Measurements from ENCODE around the gene CUEDC1.

- TF ChIP-seq EZH2 (IDR thresholded peaks at IDR 0.05) = no peak
- TF ChIP-seq POLR2AphosphoS5 (IDR thresholded peaks at IDR 0.05; ENCODE audit: borderline replicate concordance, low read depth, low read length) = no peak
Measured at GRCh38 chr17:57890857-57891232, 64.4 kb downstream of the CUEDC1 start.
